K562 (cell line): Measurements from ENCODE around the gene TBX1. TPM values are rescaled to one million over a fixed set of nuclear protein-coding genes. Genes with fewer than 3 reads are reported as not detected.
A peak's percentile ranks its signal among the peaks of the same experiment; 100 is the strongest.

ENCODE experiments used
- ATAC-seq: fragments of 200-7000 bp; cut with Tn5 transposase; 3 replicates; pipeline ENCODE4 v1.9.1; 2020; ENCODE audit warnings: moderate library complexity
- BruUV-seq: library from RNA; stranded (reverse); fragments of 400-500 nt; replicated peaks from 2 replicates; lab custom pipeline; 2021; lab: Mats Ljungman, UMichigan
- CTCF ChIA-PET: fragments of 300-600 bp; formaldehyde crosslinking; extraction: SDS; loops from one replicate; lab custom pipeline; 2021; ENCODE audit warnings: low intra/inter-chr PET ratio; lab: Yijun Ruan, JAX
- POLR2A ChIA-PET: fragments of 300-600, 350-650 bp; sonication (Branson Sonifier 250); formaldehyde crosslinking; extraction: SDS; loops from one replicate; lab custom pipeline; 2021; ENCODE audit warnings: antibody characterized with exemption, inconsistent platforms; lab: Yijun Ruan, JAX
- DNase-seq, 4 experiments: peaks; one replicate each; pipeline versions ENCODE4 v3.0.0 to v3.0.0-alpha.2; 2011 to 2018; ENCODE audit warnings: low spot score in 3 of 4, mixed read lengths in 3 of 4; ENCODE audit errors: extremely low read depth in 1 of 4
- FAIRE-seq: peaks from 2 replicates; lab custom pipeline; 2011; peaks lifted over from hg19 to GRCh38; lab: Jason Lieb, UNC
- H2AFZ ChIP-seq: 2 replicates; pipeline ENCODE4 v1.6.0; 2011; ENCODE audit warnings: low read depth, low read length, control low read depth, inconsistent platforms
- H3K27ac ChIP-seq: fragments of 200-600 bp; 3 replicates; pipeline ENCODE4 v1.8.0; 2011; ENCODE audit warnings: low read depth, mild to moderate bottlenecking, control low read depth, inconsistent platforms, low read length, moderate library complexity, mixed read lengths; ENCODE audit errors: extremely low read depth
- H3K27me3 ChIP-seq, 2 experiments: fragments of 300-600 bp in 1 of 2; 2 replicates in 1 of 2; 3 replicates in 1 of 2; pipeline versions ENCODE4 v1.6.0 to v1.8.0; 2011; ENCODE audit warnings: inconsistent platforms in 2 of 2, low read length in 2 of 2, mild to moderate bottlenecking in 1 of 2, mixed read lengths in 1 of 2, moderate library complexity in 1 of 2; ENCODE audit not compliant: control insufficient read depth in 2 of 2, insufficient read depth in 2 of 2
- H3K36me3 ChIP-seq: fragments of 300-600 bp; 3 replicates; pipeline ENCODE4 v1.8.0; 2011; ENCODE audit warnings: mild to moderate bottlenecking, low read length, inconsistent platforms; ENCODE audit not compliant: control insufficient read depth, insufficient read depth
- H3K4me1 ChIP-seq, 2 experiments: fragments of 200-600 bp in 1 of 2; replicated peaks in 1 of 2; 2 replicates in 1 of 2; 3 replicates in 1 of 2; pipeline versions ENCODE4 v1.5.1 to v1.8.0; 2011; ENCODE audit warnings: inconsistent platforms in 2 of 2, low read length in 2 of 2, mild to moderate bottlenecking in 1 of 2, mixed read lengths in 1 of 2, moderate library complexity in 1 of 2; ENCODE audit not compliant: control insufficient read depth in 2 of 2, insufficient read depth in 2 of 2
- H3K4me2 ChIP-seq: 2 replicates; pipeline ENCODE4 v1.6.1; 2011; ENCODE audit warnings: low read length, control low read depth, inconsistent platforms, mixed read lengths; ENCODE audit not compliant: insufficient read depth
- H3K4me3 ChIP-seq: fragments of 200-600 bp; sonication (generic), shearing (Covaris generic); 2 replicates; pipeline ENCODE4 v1.5.1; 2016; ENCODE audit warnings: control low read depth, inconsistent platforms
- H3K79me2 ChIP-seq: fragments of 200-600 bp; 3 replicates; pipeline ENCODE4 v1.8.0; 2011; ENCODE audit warnings: low read length, inconsistent platforms; ENCODE audit not compliant: control insufficient read depth, insufficient read depth
- H3K9ac ChIP-seq, 2 experiments: 2 replicates each; pipeline versions ENCODE4 v1.6.0 to v1.6.1; 2011; ENCODE audit warnings: low read depth in 2 of 2, low read length in 2 of 2, control low read depth in 1 of 2, inconsistent platforms in 1 of 2, mild to moderate bottlenecking in 1 of 2, mixed read lengths in 1 of 2; ENCODE audit not compliant: insufficient read depth in 1 of 2
- H3K9me1 ChIP-seq: one replicate; pipeline ENCODE4 v1.6.0; 2011; ENCODE audit warnings: inconsistent platforms, mild to moderate bottlenecking, low read length, moderate library complexity; ENCODE audit not compliant: control insufficient read depth, insufficient read depth
- H3K9me3 ChIP-seq: replicated peaks from 2 replicates; pipeline ENCODE4 v1.5.1; 2011; ENCODE audit warnings: low read depth, low read length, inconsistent platforms; ENCODE audit not compliant: control insufficient read depth, insufficient read depth
- H4K20me1 ChIP-seq: replicated peaks from 2 replicates; pipeline ENCODE4 v1.6.1; 2011; ENCODE audit warnings: low read length, inconsistent platforms, mixed read lengths; ENCODE audit not compliant: control insufficient read depth, insufficient read depth
- CBFA2T2 ChIP-seq: fragments of 450-650 bp; conservative IDR thresholded peaks from 2 replicates; pipeline ENCODE4 v1.6.1; 2017; ENCODE audit warnings: mild to moderate bottlenecking
- L3MBTL2 ChIP-seq: fragments of 450-650 bp; IDR thresholded peaks from 2 replicates; pipeline ENCODE4 v1.6.1; 2016; ENCODE audit warnings: mild to moderate bottlenecking, moderate library complexity
- PURB ChIP-seq: sonication (generic); formaldehyde crosslinking; IDR thresholded peaks from 2 replicates; pipeline ENCODE4 v1.9.0; 2021; ENCODE audit warnings: low read depth, mild to moderate bottlenecking, missing genetic modification reagents
- RBM22 ChIP-seq: fragments of 200-400 bp; formaldehyde crosslinking; IDR thresholded peaks from 2 replicates; pipeline ENCODE4 v1.6.1; 2018; ENCODE audit warnings: low read length, low read depth; ENCODE audit not compliant: poor library complexity, severe bottlenecking
- ZBTB11 ChIP-seq, 3 experiments: fragments of 200-800 bp in 1 of 3; fragments of 250-450 bp in 1 of 3; fragments of 450-650 bp in 1 of 3; sonication (Bioruptor Pico) in 1 of 3; sonication (Bioruptor generic) in 1 of 3; formaldehyde crosslinking in 1 of 3; IDR thresholded peaks; 2 replicates each; pipeline versions ENCODE4 v1.6.1 to v1.8.0; 2016 to 2022; ENCODE audit warnings: mild to moderate bottlenecking in 2 of 3, missing genetic modification characterization in 2 of 3, missing compliant biosample characterization in 1 of 3, moderate library complexity in 1 of 3
- ZBTB33 ChIP-seq: sonication (generic); formaldehyde crosslinking; IDR thresholded peaks from 2 replicates; pipeline ENCODE4 v1.8.1; 2023; ENCODE audit warnings: mild to moderate bottlenecking, missing genetic modification reagents
- ZNF699 ChIP-seq: fragments of 250-450 bp; sonication (Bioruptor Pico); IDR thresholded peaks from 2 replicates; pipeline ENCODE4 v1.8.0; 2021; ENCODE audit warnings: mild to moderate bottlenecking, moderate library complexity; ENCODE audit not compliant: insufficient replicate concordance
- WGBS: fragments of 100-300 bp; shearing (Covaris generic); methylation state at CpG from one replicate; pipeline ENCODE4 v1.1.6; 2016; ENCODE audit warnings: low coverage, mixed read lengths; ENCODE audit not compliant: insufficient coverage; ENCODE audit errors: missing lambda C conversion rate; 5-methylcytosine and 5-hydroxymethylcytosine counted together
- in situ Hi-C: fragments of 300-500 bp; cut with MboI; formaldehyde crosslinking; loops from 4 replicates; pipeline ENCODE4 v1.15.0; 2018; ENCODE audit warnings: inconsistent platforms, mixed read lengths
- intact Hi-C: fragments of 100-400 bp; cut with micrococcal nuclease; formaldehyde crosslinking; loops from 2 replicates; pipeline ENCODE4 v1.14.2; 2022
- polyA plus RNA-seq, 8 experiments: library from polyadenylated mRNA; depleted of rRNA in 4 of 8; stranded (reverse) in 5 of 8; unstranded in 3 of 8; fragments of >200 nt; fragmentation: Nextera tagmentation in 2 of 8; fragmentation: Illumina TruSeq in 1 of 8; extraction: Ambion mirVana in 2 of 8; extraction: Trizol in 1 of 8; gene quantifications; 2 replicates each; pipeline versions ENCODE4 v1.2.1 to v1.2.3, GENCODE V29; 2011 to 2014; ENCODE audit warnings: inconsistent platforms in 1 of 8, missing spikeins in 1 of 8
- total RNA-seq, 7 experiments: library from RNA; depleted of rRNA in 6 of 7; stranded (reverse); fragments of >200 nt in 6 of 7; fragmentation: Illumina TruSeq in 2 of 7; extraction: Trizol in 2 of 7; gene quantifications; 2 replicates each; pipeline versions ENCODE4 v1.2.1 to v1.2.3, GENCODE V29; 2011 to 2021; ENCODE audit warnings: low replicate concordance in 1 of 7
- TF ChIP-seq, protein P1 (sequence below): fragments of 250-450 bp; sonication (Bioruptor Pico); IDR thresholded peaks from 2 replicates; pipeline ENCODE4 v1.5.0; 2022; ENCODE audit warnings: mild to moderate bottlenecking

TBX1 gene
- total and polyA plus RNA-seq, 9 of the 15 experiments (the other 6 are each of a cell fraction or from before 2014, with no cell fraction given), result 0.07 to 35.0 (median 3.9) TPM

GRCh38 chr22:19760951-19761724, 560 bp downstream of the TBX1 start:
- WGBS, result 49% methylated on average over 93 of the region's 117 CpGs
- no peaks in the 10 kb centered on the region for H3K9me3 ChIP-seq
- intact Hi-C loops, result no loop called here
- peak overlapping the region; percentile 13; the same call in 2 of the 3 replicates for H3K27ac ChIP-seq
- DNase-seq, result peak in 2 of 4 experiments; percentile 71 to 78
- H3K79me2 ChIP-seq, result peaks cover 25% of the 10 kb centered on the region
- peaks cover 9% of the 10 kb centered on the region for H3K9me1 ChIP-seq
- H3K4me3 ChIP-seq, result peak overlapping the region; percentile 36
- no peak for FAIRE-seq
- peaks cover 8% of the 10 kb centered on the region; the same call in 1 of the 3 replicates for H3K36me3 ChIP-seq
- H3K9ac ChIP-seq, result peak overlapping the region; percentile 58 to 87
- H2AFZ ChIP-seq, result peak overlapping the region; percentile 42; the same call in 1 of the 2 replicates
- peaks cover 14 to 38% of the 10 kb centered on the region in 2 experiments; a peak in 4 of 5 replicates for H3K27me3 ChIP-seq
- CTCF ChIA-PET, result interaction anchor here (0.7 to 1.0 kb wide), 2 partner anchors 107 to 149 kb away, joined by 3 to 7 read pairs; no protein-coding TSS in a partner anchor
- in situ Hi-C loops, result no loop called here
- BruUV-seq, result no TSS peak
- peaks cover 20% of the 10 kb centered on the region for H4K20me1 ChIP-seq
- peak overlapping the region; percentile 76 for H3K4me2 ChIP-seq
- POLR2A ChIA-PET, result interaction anchor here (0.6 to 6.7 kb wide), 18 partner anchors 8 to 1257 kb away, joined by 3 to 78 read pairs (median 6); no protein-coding TSS in a partner anchor
- H3K4me1 ChIP-seq, result peaks cover 23 to 93% of the 10 kb centered on the region in 2 experiments; a peak in 4 of 5 replicates
- ATAC-seq, result no peak
- no peak for TF ChIP-seq CBFA2T2
- peak; percentile 74 for TF ChIP-seq L3MBTL2
- TF ChIP-seq ZBTB11 (CRISPR knock-in tag; IDR thresholded peaks at IDR 0.05), result no peak
- TF ChIP-seq, protein P1, sequence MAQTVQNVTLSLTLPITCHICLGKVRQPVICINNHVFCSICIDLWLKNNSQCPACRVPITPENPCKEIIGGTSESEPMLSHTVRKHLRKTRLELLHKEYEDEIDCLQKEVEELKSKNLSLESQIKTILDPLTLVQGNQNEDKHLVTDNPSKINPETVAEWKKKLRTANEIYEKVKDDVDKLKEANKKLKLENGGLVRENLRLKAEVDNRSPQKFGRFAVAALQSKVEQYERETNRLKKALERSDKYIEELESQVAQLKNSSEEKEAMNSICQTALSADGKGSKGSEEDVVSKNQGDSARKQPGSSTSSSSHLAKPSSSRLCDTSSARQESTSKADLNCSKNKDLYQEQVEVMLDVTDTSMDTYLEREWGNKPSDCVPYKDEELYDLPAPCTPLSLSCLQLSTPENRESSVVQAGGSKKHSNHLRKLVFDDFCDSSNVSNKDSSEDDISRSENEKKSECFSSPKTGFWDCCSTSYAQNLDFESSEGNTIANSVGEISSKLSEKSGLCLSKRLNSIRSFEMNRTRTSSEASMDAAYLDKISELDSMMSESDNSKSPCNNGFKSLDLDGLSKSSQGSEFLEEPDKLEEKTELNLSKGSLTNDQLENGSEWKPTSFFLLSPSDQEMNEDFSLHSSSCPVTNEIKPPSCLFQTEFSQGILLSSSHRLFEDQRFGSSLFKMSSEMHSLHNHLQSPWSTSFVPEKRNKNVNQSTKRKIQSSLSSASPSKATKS (CRISPR knock-in tag), result no peak
- no peak for TF ChIP-seq ZNF699 (CRISPR knock-in tag)
- no peak for TF ChIP-seq PURB
- no peak for TF ChIP-seq RBM22
- TF ChIP-seq ZBTB33 (CRISPR knock-in tag), result no peak
